PFSK-1 (cell line): Measurements from ENCODE around the gene JPT2.

Experiments used
- FOXP2 ChIP-seq: optimal IDR thresholded peaks from 2 replicates; pipeline ENCODE3; 2011; ENCODE audit warnings: borderline replicate concordance, control low read depth, inconsistent platforms; ENCODE audit not compliant: insufficient read depth; ENCODE audit errors: extremely low read length, extremely low read depth
- POLR2AphosphoS5 ChIP-seq: IDR thresholded peaks from 2 replicates; pipeline ENCODE4 v1.6.1; 2012; ENCODE audit warnings: low read depth, mild to moderate bottlenecking, control low read depth, low read length, moderate library complexity
- SIN3A ChIP-seq: IDR thresholded peaks from 2 replicates; pipeline ENCODE4 v1.6.1; 2012; ENCODE audit warnings: mild to moderate bottlenecking, low read length, moderate library complexity, borderline replicate concordance; ENCODE audit not compliant: insufficient read depth
- TAF1 ChIP-seq: IDR thresholded peaks from 2 replicates; pipeline ENCODE4 v1.6.1; 2012; ENCODE audit warnings: low read length, control low read depth, borderline replicate concordance; ENCODE audit not compliant: insufficient read depth
- TF ChIP-seq, protein P1 (sequence below), 2 experiments: IDR thresholded peaks; 2 replicates each; pipeline versions ENCODE4 v1.6.1 to v1.8.0; 2011 to 2012; ENCODE audit warnings: low read depth in 2 of 2, low read length in 2 of 2, control low read depth in 1 of 2, inconsistent platforms in 1 of 2, mild to moderate bottlenecking in 1 of 2, moderate library complexity in 1 of 2; ENCODE audit not compliant: insufficient read depth in 1 of 2

Gene JPT2

DNA sequence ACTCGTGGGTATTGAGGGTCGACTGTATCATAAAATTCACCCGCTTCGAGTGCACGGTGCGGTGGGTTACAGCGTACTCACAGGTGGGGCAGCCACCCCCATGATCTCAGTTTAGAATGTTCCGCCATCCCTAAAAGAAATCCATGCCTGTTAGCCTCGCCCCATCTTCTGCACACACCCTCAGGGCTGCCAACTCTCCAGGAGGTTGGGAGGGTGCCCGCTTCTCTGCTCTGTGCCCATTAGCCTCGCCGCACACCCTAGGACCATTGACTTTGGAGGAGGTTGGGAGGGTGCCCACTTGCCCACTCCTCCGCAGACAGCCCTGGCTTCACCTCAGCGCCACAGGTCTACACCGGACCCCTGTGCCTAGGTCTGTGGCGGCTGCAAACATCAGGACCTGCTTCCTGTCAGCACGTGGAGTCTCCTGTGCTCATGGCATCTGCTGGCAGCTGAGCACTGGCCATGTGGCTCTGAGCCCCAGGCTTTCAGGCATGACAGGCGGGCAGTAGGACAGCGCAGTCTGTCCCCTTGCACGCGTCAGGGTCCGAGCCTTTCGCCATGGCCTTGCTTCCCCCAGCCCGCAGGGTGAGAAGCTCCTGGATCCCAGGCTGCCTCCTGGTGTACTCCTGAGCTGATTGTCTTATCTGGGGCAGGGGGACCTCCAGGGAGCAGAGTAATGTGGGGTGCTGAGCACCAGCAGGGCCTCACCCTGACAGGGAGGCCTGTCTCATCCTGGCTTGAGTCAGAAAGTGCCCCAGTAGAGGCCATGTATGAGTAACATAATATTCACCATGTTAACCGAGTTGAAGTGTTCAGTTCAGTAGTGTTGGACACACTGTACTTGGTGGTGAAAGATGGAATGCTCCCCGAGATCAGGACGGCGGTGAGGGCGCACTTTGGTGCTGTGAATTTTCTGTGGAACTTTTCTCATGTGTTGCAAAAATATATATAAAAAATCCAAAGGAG, 71.4 kb downstream of the JPT2 start:
- no peak for TF ChIP-seq TAF1
- no peak for TF ChIP-seq FOXP2
- TF ChIP-seq POLR2AphosphoS5 = no peak; the same call in 1 of the 2 replicates
- TF ChIP-seq SIN3A = no peak
- TF ChIP-seq, protein P1, sequence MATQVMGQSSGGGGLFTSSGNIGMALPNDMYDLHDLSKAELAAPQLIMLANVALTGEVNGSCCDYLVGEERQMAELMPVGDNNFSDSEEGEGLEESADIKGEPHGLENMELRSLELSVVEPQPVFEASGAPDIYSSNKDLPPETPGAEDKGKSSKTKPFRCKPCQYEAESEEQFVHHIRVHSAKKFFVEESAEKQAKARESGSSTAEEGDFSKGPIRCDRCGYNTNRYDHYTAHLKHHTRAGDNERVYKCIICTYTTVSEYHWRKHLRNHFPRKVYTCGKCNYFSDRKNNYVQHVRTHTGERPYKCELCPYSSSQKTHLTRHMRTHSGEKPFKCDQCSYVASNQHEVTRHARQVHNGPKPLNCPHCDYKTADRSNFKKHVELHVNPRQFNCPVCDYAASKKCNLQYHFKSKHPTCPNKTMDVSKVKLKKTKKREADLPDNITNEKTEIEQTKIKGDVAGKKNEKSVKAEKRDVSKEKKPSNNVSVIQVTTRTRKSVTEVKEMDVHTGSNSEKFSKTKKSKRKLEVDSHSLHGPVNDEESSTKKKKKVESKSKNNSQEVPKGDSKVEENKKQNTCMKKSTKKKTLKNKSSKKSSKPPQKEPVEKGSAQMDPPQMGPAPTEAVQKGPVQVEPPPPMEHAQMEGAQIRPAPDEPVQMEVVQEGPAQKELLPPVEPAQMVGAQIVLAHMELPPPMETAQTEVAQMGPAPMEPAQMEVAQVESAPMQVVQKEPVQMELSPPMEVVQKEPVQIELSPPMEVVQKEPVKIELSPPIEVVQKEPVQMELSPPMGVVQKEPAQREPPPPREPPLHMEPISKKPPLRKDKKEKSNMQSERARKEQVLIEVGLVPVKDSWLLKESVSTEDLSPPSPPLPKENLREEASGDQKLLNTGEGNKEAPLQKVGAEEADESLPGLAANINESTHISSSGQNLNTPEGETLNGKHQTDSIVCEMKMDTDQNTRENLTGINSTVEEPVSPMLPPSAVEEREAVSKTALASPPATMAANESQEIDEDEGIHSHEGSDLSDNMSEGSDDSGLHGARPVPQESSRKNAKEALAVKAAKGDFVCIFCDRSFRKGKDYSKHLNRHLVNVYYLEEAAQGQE (IDR thresholded peaks at IDR 0.05; ENCODE audit: insufficient read depth in 1 of 2, low read depth in 2 of 2, low read length in 2 of 2) = no peak
